Panc1 (cell line): ENCODE data around the gene ATP1B2. TPM values are rescaled to one million over a fixed set of nuclear protein-coding genes. Genes with fewer than 3 reads are reported as not detected.
"Not testable (repeated sequence)": the region's sequence is repeated elsewhere in the genome, so short reads cannot be mapped to it uniquely, and the experiment has no call there.

Experiments
- ATAC-seq: fragments of 200-7000 bp; cut with Tn5 transposase; 2 replicates; pipeline ENCODE4 v1.9.1; 2020; ENCODE audit warnings: mild to moderate bottlenecking, moderate library complexity
- BruUV-seq: library from RNA; stranded (reverse); fragments of 400-500 nt; replicated peaks from 2 replicates; lab custom pipeline; 2021; lab: Mats Ljungman, UMichigan
- CTCF ChIA-PET: fragments of 300-600 bp; sonication (Branson Sonifier 250); formaldehyde crosslinking; loops from one replicate; lab custom pipeline; 2022; ENCODE audit warnings: antibody characterized with exemption; lab: Charles Lee
- POLR2A ChIA-PET: fragments of 300-600 bp; sonication (Branson Sonifier 250); formaldehyde crosslinking; loops from one replicate; lab custom pipeline; 2022; ENCODE audit warnings: antibody characterized with exemption; lab: Charles Lee
- DNase-seq: peaks from one replicate; pipeline ENCODE4 v3.0.0-alpha.2; 2010; ENCODE audit warnings: low read depth, low spot score
- H3K27ac ChIP-seq: 2 replicates; pipeline ENCODE4 v1.5.1; 2011; ENCODE audit warnings: mild to moderate bottlenecking, low read length, inconsistent platforms
- H3K27me3 ChIP-seq: fragments of 200-500 bp; sonication (Bioruptor generic); 2 replicates; pipeline ENCODE4 v1.6.0; 2014; ENCODE audit warnings: low read length, inconsistent platforms; ENCODE audit not compliant: control insufficient read depth, insufficient read depth
- H3K36me3 ChIP-seq: fragments of 200-500 bp; sonication (Bioruptor generic); 2 replicates; pipeline ENCODE4 v1.5.1; 2014; ENCODE audit warnings: inconsistent platforms, mild to moderate bottlenecking, low read length, moderate library complexity; ENCODE audit not compliant: control insufficient read depth, insufficient read depth
- H3K4me1 ChIP-seq: 2 replicates; pipeline ENCODE4 v1.5.1; 2011; ENCODE audit warnings: inconsistent platforms, mild to moderate bottlenecking, low read length, moderate library complexity; ENCODE audit not compliant: control insufficient read depth, insufficient read depth
- H3K4me3 ChIP-seq, 2 experiments: 2 replicates each; pipeline ENCODE4 v1.5.1; 2011 to 2012; ENCODE audit warnings: low read depth in 2 of 2, low read length in 2 of 2, mild to moderate bottlenecking in 2 of 2, inconsistent platforms in 1 of 2, moderate library complexity in 1 of 2
- H3K9me3 ChIP-seq: fragments of 200-500 bp; sonication (Bioruptor generic); 2 replicates; pipeline ENCODE4 v1.5.1; 2014; ENCODE audit warnings: low read depth, mild to moderate bottlenecking, inconsistent platforms, low read length, moderate library complexity; ENCODE audit not compliant: control insufficient read depth, insufficient read depth
- POLR2AphosphoS5 ChIP-seq: IDR thresholded peaks from 2 replicates; pipeline ENCODE4 v1.6.1; 2012; ENCODE audit warnings: mild to moderate bottlenecking, low read depth, low read length, moderate library complexity
- SIN3A ChIP-seq: IDR thresholded peaks from 2 replicates; pipeline ENCODE4 v1.6.1; 2012; ENCODE audit warnings: low read depth, mild to moderate bottlenecking, low read length, moderate library complexity, borderline replicate concordance; ENCODE audit not compliant: insufficient read depth
- TCF7L2 ChIP-seq: IDR thresholded peaks from 2 replicates; pipeline ENCODE4 v1.6.1; 2011; ENCODE audit warnings: mild to moderate bottlenecking, low read depth, low read length, inconsistent platforms
- in situ Hi-C: cut with HindIII; loops from 2 replicates; pipeline ENCODE4 v1.10.0; 2016; ENCODE audit warnings: low sequenced_read_pairs, low pct_unique_long_range_greater_than_20kb
- intact Hi-C: fragments of 100-400 bp; cut with micrococcal nuclease; formaldehyde crosslinking; loops from one replicate; pipeline ENCODE4 v1.10.0; 2022; ENCODE audit not compliant: unreplicated experiment
- total RNA-seq: library from RNA; stranded (reverse); gene quantifications from one replicate; pipeline ENCODE4 v1.2.1, GENCODE V29; 2021; ENCODE audit not compliant: unreplicated experiment
- TF ChIP-seq, protein P1 (sequence below): fragments of 450-650 bp; IDR thresholded peaks from 2 replicates; pipeline ENCODE4 v1.5.1; 2017; ENCODE audit warnings: mild to moderate bottlenecking
- TF ChIP-seq, protein P2 (sequence below), 2 experiments: IDR thresholded peaks; 2 replicates each; pipeline ENCODE4 v1.6.1; 2011 to 2012; ENCODE audit warnings: low read depth in 2 of 2, control low read depth in 1 of 2, low read length in 1 of 2, mild to moderate bottlenecking in 1 of 2, moderate library complexity in 1 of 2; ENCODE audit not compliant: insufficient read depth in 1 of 2

ATP1B2 gene
- total RNA-seq, 1 experiment from 2014 or later: 0.08 TPM

DNA sequence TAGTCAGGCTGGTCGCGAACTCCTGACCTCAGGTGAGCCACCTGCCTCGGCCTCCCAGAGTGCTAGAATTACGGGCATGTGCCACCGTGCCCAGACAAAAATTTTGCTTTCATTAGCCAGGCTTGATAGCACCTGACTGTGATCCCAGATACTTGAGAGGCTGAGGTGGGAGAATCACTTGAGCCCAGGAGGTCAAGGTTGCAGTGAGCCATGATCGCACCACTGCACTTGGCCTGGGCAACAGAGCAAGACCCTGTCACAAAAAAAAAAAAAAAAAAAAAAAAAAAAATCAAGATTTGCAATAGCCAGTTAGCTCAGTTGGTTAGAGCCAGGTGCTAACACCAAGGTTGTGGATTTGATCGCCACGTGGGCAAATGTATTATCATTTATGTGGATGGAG lies 29.9 kb upstream of the ATP1B2 start:
- ChIA-PET CTCF (no interaction called here), POLR2A (interaction anchor here (0.6 kb wide), 1 partner anchor 81 kb away, joined by 4 read pairs; no protein-coding TSS in a partner anchor)
- H3K9me3 ChIP-seq: no peaks in the 10 kb centered on the region
- no peak overlapping the region for H3K4me3 ChIP-seq
- H3K4me1 ChIP-seq: no peaks in the 10 kb centered on the region
- no TSS peak for BruUV-seq
- intact Hi-C loops: no loop called here
- no peaks in the 10 kb centered on the region for H3K36me3 ChIP-seq
- DNase-seq (no peak), ATAC-seq (no peak)
- H3K27ac ChIP-seq: no peak overlapping the region
- TF ChIP-seq, protein P1, sequence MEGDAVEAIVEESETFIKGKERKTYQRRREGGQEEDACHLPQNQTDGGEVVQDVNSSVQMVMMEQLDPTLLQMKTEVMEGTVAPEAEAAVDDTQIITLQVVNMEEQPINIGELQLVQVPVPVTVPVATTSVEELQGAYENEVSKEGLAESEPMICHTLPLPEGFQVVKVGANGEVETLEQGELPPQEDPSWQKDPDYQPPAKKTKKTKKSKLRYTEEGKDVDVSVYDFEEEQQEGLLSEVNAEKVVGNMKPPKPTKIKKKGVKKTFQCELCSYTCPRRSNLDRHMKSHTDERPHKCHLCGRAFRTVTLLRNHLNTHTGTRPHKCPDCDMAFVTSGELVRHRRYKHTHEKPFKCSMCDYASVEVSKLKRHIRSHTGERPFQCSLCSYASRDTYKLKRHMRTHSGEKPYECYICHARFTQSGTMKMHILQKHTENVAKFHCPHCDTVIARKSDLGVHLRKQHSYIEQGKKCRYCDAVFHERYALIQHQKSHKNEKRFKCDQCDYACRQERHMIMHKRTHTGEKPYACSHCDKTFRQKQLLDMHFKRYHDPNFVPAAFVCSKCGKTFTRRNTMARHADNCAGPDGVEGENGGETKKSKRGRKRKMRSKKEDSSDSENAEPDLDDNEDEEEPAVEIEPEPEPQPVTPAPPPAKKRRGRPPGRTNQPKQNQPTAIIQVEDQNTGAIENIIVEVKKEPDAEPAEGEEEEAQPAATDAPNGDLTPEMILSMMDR: no peak
- TF ChIP-seq POLR2AphosphoS5: no peak
- no peaks in the 10 kb centered on the region for H3K27me3 ChIP-seq
- in situ Hi-C loops: no loop called here

DNA sequence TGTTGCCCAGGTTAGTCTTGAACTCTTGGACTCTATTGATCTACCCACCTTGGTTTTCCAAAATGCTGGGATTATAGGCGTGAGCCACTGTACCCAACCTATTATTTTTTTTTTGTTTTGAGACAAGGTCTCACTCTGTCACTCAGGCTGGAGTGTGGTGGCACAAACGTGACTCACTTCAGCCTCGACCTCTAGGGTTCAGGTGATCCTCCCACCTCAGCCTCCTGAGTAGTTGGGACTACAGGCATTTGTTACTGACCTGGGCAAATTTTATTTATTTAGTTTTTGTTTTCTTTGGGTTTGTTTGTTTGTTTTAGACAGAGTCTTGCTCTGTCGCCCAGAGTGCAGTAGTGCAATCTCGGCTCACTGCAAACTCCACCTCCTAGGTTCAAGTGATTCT lies 27.1 kb upstream of the ATP1B2 start:
- ATAC-seq (no peak), DNase-seq (no peak)
- Histone ChIP-seq H3K9me3 (no peaks in the 10 kb centered on the region), H3K4me1 (peaks cover 7% of the 10 kb centered on the region), H3K4me3 (no peak overlapping the region), H3K27me3 (no peaks in the 10 kb centered on the region), H3K27ac (no peak overlapping the region), H3K36me3 (no peaks in the 10 kb centered on the region)
- TF ChIP-seq SIN3A: no peak
- no peak for TF ChIP-seq POLR2AphosphoS5
- TF ChIP-seq, protein P1: no peak
- TF ChIP-seq, protein P2, sequence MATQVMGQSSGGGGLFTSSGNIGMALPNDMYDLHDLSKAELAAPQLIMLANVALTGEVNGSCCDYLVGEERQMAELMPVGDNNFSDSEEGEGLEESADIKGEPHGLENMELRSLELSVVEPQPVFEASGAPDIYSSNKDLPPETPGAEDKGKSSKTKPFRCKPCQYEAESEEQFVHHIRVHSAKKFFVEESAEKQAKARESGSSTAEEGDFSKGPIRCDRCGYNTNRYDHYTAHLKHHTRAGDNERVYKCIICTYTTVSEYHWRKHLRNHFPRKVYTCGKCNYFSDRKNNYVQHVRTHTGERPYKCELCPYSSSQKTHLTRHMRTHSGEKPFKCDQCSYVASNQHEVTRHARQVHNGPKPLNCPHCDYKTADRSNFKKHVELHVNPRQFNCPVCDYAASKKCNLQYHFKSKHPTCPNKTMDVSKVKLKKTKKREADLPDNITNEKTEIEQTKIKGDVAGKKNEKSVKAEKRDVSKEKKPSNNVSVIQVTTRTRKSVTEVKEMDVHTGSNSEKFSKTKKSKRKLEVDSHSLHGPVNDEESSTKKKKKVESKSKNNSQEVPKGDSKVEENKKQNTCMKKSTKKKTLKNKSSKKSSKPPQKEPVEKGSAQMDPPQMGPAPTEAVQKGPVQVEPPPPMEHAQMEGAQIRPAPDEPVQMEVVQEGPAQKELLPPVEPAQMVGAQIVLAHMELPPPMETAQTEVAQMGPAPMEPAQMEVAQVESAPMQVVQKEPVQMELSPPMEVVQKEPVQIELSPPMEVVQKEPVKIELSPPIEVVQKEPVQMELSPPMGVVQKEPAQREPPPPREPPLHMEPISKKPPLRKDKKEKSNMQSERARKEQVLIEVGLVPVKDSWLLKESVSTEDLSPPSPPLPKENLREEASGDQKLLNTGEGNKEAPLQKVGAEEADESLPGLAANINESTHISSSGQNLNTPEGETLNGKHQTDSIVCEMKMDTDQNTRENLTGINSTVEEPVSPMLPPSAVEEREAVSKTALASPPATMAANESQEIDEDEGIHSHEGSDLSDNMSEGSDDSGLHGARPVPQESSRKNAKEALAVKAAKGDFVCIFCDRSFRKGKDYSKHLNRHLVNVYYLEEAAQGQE (IDR thresholded peaks at IDR 0.05; ENCODE audit: insufficient read depth in 1 of 2, low read depth in 2 of 2, low read length in 1 of 2): no peak
- no peak for TF ChIP-seq TCF7L2
- in situ Hi-C loops: no loop called here
- intact Hi-C loops: no loop called here
- ChIA-PET POLR2A (no interaction called here), CTCF (no interaction called here)
- no TSS peak for BruUV-seq

DNA sequence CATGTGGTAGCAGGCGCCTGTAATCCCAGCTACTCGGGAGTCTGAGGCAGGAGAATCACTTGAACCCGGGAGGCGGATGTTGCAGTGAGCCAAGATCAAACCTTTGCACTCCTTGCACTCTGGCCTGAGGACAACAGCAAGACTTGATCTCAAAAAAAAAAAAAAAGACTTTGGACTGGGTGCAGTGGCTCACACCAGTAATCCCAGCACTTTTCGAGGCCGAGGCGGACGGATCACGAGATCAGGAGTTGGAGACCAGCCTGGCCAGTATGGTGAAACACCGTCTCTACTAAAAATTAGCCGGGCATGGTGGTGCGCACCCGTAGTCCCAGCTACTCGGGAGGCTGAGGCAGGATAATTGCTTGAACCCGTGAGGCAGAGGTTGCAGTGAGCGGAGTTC lies 25.0 kb upstream of the ATP1B2 start:
- POLR2A ChIA-PET, DNase-seq, H3K36me3 ChIP-seq, intact Hi-C loops, H3K27me3 ChIP-seq, BruUV-seq, H3K27ac ChIP-seq, H3K4me1 ChIP-seq, ATAC-seq, H3K4me3 ChIP-seq, in situ Hi-C loops, H3K9me3 ChIP-seq, CTCF ChIA-PET: not testable (repeated sequence)
